ENCODE data around the gene AEBP2.

AEBP2 gene

GRCh38 chr12:19498099-19498498 is 58.8 kb downstream of the AEBP2 start:
- in situ Hi-C loops (cut with MboI; ENCODE audit: low sequenced_read_pairs) = no loop called here

GRCh38 chr12:19499030-19499429 is 59.7 kb downstream of the AEBP2 start:
- in situ Hi-C loops (cut with MboI; ENCODE audit: low sequenced_read_pairs) = no loop called here

DNA sequence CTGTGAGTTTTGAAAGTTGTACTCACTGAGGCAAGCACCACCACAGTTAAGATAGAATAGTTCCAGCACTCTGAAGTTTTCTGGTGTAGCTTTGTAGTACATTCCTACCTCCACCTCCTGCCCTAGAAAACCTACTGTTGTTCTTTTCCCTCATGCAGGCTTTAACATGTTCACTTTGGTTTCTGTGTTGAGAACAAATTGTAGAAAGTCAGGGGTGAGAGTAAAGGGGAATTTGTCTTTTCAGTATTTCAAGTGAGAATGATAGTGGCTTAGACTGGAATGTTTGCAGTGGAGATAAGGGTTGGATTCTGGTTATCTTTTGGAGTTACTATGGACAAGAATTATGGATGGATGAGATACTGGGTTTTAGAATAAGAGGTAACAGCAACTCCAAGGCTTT is 67.2 kb downstream of the AEBP2 start:
- in situ Hi-C loops (cut with MboI; ENCODE audit: low sequenced_read_pairs) = no loop called here

GRCh38 chr12:19507823-19508222 is 68.5 kb downstream of the AEBP2 start:
- in situ Hi-C loops (cut with MboI; ENCODE audit: low sequenced_read_pairs) = no loop called here

DNA sequence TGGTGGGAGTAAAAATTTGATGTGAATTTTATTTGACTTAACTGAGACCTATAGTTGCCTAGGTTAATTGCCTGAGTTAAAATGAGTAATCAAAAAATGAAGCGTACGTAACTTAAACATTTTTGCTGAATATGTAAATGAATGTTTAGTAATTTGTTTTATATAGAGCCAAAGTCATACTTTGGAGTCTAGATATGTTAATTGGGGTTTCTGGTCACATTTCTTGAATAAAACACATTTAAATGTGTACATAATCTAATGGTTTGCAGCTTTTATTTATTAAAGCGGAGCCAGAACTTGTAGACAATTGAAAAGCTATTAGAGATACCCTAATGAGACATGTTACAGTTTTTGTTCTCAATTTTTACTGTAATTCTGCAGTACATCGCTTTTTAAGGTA is 71.2 kb downstream of the AEBP2 start:
- in situ Hi-C loops (cut with MboI; ENCODE audit: low sequenced_read_pairs) = no loop called here

GRCh38 chr12:19515179-19515578 is 75.9 kb downstream of the AEBP2 start:
- in situ Hi-C loops (cut with MboI; ENCODE audit: low sequenced_read_pairs) = no loop called here

DNA sequence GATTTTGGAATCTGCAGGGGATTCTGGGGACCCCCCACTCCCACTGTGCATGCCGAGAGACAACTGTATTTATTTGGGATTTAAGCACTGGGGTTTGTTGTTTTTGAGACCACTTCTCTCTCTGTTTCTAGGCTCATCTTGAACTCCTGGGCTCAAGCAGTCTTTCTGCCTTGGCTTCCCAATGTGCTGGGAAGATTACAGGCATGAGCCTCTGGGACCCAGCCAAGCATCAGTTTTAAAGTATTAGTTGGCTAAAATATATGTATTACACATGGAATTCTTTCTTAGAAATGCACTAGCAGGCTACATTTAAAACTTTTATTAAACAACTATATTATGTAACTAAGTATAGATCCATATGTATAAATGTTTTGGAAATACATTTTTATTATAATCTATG is 78.3 kb downstream of the AEBP2 start:
- in situ Hi-C loops (cut with MboI; ENCODE audit: low sequenced_read_pairs) = no loop called here

GRCh38 chr12:19518209-19518608 is 78.9 kb downstream of the AEBP2 start:
- in situ Hi-C loops (cut with MboI; ENCODE audit: low sequenced_read_pairs) = no loop called here

DNA sequence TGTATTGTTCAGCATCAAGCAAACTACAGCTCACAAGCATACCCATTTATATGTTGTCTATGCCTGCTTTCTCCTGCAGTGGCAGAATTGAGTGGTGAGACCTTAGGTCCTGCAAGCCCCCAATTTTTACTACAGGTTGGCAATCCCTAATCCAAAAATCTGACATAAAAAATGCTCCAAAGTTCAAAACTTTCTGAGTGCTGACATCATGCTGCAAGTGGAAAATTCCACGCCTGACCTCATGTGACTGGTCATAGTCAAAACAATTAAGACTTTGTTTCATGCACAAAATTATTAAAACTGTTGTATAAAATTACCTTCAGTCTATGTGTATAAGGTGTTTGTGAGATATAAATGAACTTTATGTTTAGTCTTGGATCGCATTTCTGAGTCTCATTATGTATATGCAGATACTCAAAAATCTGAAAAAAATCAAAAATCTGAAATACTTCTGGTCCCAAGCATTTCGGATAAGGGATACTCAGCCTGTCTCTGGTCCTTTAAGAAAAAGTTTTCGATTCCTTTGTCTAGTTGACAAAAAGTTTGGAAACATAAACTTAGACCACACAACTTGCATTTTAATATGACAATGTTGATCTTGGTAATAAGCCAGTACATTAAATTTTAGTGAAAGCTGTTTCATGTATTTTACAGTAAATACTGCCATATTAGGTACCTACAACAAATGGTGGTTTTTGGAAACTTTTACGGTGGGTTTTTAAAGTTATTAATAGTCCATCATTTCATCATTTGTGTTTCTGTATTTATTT is 81.5 kb downstream of the AEBP2 start:
- in situ Hi-C loops (cut with MboI; ENCODE audit: low sequenced_read_pairs) = no loop called here

- in situ Hi-C loops (cut with MboI; ENCODE audit: low sequenced_read_pairs) = no loop called here
These were observed 86.0 kb downstream of the AEBP2 start for GRCh38 chr12:19525274-19525673.

GRCh38 chr12:19527866-19528265 is 88.6 kb downstream of the AEBP2 start:
- in situ Hi-C loops (cut with MboI; ENCODE audit: low sequenced_read_pairs) = no loop called here

DNA sequence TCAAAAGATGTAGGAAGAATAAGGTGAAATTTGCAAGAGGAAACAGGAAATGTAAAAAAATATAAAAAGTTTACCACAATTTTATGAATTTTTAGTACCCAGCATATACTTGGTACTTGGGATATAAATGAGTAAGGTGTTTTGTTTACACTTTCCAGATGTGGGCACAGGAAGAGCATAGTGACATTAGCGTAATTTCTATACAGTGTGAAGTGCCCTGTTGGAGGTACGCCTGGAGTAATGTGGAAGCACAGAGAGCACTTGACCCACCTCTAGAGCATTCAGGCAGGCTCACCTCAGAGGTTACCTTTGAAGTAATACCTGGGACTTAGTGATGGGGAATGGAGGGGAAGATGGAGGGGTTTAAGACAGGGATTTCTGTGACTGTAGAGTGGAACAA is 89.5 kb downstream of the AEBP2 start:
- in situ Hi-C loops (cut with MboI; ENCODE audit: low sequenced_read_pairs) = no loop called here

DNA sequence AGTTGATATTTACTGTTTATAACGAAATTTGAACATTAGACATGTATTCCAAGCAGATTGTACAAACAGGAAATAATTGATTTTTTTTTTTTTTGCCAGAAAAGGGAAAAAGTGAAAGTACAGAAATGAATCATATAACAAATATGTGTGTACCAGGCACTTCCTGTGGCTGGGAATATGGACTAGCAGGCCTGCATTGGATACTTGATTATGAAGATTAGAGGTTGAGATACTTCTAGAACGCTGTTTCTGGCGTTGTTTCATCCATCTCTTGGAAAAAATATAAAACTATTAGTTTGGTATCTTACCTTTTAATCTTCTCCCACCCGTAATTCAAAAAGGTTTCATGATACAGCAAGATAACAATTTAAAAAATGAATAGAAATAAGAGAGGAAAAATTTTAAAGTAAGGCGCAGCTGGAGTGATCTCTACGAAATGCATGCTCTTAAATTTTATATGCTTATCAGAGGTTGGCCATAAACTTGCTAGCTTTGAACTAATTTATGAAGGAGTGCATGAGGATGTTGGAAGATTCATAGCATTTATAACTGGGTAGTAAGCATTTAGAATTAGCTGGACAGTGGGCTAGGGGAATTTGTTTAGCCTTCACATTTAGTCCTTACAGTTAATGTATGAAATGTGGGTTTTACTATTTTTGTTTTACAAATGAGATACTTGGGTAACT is 90.8 kb downstream of the AEBP2 start:
- in situ Hi-C loops (cut with MboI; ENCODE audit: low sequenced_read_pairs) = no loop called here

DNA sequence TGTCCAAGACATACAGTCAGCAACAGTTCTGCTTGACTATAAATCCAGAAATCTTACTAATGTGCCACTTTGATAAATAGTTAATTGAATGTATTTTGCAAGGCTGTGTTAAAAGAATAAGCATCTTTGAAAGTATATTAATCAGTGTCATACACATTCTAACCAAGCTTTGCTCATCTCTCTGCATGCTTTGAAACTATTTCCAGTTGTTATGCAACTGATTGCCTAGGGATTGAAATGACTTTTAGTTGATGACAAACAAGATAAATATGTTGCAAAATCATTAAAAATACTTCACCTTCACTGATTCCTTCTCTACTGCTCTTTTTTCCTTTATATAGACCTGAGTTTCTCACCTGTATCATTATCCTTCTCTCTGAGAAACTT is 91.3 kb downstream of the AEBP2 start:
- in situ Hi-C loops (cut with MboI; ENCODE audit: low sequenced_read_pairs) = no loop called here

GRCh38 chr12:19533567-19533966 is 94.3 kb downstream of the AEBP2 start:
- in situ Hi-C loops (cut with MboI; ENCODE audit: low sequenced_read_pairs) = no loop called here

DNA sequence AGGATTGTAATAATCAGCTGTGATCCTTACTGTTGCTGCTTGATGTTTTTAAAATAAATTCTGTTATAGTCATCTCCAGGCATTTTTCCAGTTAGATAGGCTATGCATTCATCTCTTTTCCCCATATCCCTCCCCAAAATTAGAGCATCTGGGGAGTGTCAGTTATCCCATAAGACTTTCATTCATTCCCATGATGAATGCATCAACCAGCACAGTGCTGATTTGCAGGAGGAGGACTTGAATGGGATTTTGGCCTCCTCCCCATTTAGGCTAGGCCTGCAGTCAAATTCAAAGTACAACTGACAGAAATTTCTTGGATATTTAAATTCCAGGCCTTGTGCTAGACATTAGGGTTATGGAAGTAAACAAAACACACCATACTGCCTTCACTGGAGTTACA is 99.8 kb downstream of the AEBP2 start:
- in situ Hi-C loops (cut with MboI; ENCODE audit: low sequenced_read_pairs) = no loop called here

GRCh38 chr12:19539836-19540235 is 100.5 kb downstream of the AEBP2 start:
- in situ Hi-C loops (cut with MboI; ENCODE audit: low sequenced_read_pairs) = no loop called here

GRCh38 chr12:19542606-19543005 is 103.3 kb downstream of the AEBP2 start:
- in situ Hi-C loops (cut with MboI; ENCODE audit: low sequenced_read_pairs) = no loop called here

- in situ Hi-C loops (cut with MboI; ENCODE audit: low sequenced_read_pairs) = no loop called here
These were observed 105.1 kb downstream of the AEBP2 start for GRCh38 chr12:19544353-19544752.

DNA sequence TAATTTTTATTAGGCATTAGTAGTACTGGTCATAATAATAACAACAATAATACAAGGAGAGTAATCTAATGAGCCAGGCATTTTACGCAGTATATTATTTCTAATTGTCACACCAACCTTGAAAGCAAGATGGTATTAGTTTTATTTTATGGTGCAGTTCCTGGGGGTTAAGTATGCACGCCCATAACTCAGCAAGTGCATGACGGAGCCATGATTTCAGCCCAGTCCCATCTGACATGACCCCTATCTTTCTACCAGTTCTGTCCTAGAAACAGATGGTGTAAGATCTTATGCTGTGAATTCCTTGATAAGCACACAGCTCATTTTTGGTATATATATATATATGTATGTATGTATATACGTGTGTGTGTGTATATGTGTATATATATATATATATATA is 106.0 kb downstream of the AEBP2 start:
- in situ Hi-C loops (cut with MboI; ENCODE audit: low sequenced_read_pairs) = no loop called here

GRCh38 chr12:19546027-19546426 is 106.7 kb downstream of the AEBP2 start:
- in situ Hi-C loops (cut with MboI; ENCODE audit: low sequenced_read_pairs) = no loop called here

GRCh38 chr12:19546611-19547162 is 107.4 kb downstream of the AEBP2 start:
- in situ Hi-C loops (cut with MboI; ENCODE audit: low sequenced_read_pairs) = no loop called here

Measured in HL-60/S4 treated with phorbol 12-myristate 13-acetate at 8.2 ng/mL for 4 days and 3 days (cell line).